GM19372 (cell line): ENCODE data around the gene ROPN1L.
"Not testable (repeated sequence)": the region's sequence is repeated elsewhere in the genome, so short reads cannot be mapped to it uniquely, and the experiment has no call there.

Experiments
- ATAC-seq: cut with Tn5 transposase; IDR thresholded peaks from one replicate; pipeline ENCODE4 v1.9.1; 2021; ENCODE audit warnings: mild to moderate bottlenecking, low read depth, moderate library complexity; ENCODE audit not compliant: unreplicated experiment

ROPN1L gene

GRCh38 chr5:10441083-10441991, at the start of gene ROPN1L:
TSS of gene ROPN1L (plus strand) at chr5:10441879. CDS start at chr5:10442168, 289 bp downstream.
- peak; percentile 97 for ATAC-seq

DNA sequence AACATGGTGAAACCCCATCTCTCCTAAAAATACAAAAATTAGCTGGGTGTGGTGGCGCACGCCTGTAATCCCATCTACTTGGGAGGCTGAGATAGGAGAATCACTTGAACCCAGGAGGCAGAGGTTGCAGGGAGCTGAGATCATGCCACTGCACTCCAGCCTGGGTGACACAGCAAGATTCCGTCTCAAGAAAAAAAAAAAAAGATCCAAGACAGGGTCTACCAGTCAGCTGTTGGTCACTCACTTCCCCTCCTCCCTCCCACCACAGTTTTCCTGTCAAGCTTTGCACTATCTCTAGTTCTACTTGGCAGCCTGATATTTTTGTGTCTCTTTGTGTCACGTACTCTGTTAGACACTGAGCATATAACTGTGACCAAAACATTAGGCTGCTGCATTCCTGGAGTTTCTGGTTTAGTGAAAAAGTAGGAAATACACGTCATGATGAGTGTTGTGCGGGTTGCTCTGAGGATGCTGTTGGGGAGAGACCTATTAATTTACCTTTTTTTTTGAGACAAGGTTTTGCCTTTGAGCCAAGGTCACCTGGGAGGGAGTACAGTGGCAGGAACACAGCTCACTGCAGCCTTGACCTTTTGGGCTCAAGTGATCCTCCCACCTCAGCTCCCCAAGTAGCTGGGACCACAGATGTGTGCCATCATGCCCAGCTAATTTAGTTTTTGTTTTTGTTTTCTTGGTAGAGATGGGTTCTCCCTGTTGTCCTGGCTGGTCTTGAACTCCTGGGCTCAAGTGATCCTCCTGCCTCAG, 48.9 kb upstream of the ROPN1L start:
- not testable (repeated sequence) for ATAC-seq

- no peak for ATAC-seq
These were observed 48.2 kb upstream of the ROPN1L start for GRCh38 chr5:10393491-10393890.

GRCh38 chr5:10396552-10396951, 45.1 kb upstream of the ROPN1L start:
- ATAC-seq = no peak

DNA sequence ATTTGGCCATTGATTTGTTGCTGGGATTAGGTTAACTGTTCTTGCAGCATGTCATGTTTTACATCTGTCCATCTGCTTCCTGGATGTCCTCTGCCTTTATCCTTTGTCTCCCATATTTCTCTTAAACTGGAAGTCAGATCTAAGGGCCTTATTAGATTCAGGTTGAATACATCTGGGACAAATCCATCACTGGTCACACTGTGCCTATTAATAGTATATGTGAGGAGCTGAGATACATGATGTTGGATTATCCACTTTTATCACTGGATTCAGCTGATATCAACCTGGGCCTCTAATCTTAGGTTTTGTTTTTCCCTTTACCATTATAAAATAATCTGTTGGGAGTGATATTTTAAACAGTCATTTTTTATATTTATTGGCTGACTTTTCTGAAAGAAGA, 41.8 kb upstream of the ROPN1L start:
- no peak for ATAC-seq

DNA sequence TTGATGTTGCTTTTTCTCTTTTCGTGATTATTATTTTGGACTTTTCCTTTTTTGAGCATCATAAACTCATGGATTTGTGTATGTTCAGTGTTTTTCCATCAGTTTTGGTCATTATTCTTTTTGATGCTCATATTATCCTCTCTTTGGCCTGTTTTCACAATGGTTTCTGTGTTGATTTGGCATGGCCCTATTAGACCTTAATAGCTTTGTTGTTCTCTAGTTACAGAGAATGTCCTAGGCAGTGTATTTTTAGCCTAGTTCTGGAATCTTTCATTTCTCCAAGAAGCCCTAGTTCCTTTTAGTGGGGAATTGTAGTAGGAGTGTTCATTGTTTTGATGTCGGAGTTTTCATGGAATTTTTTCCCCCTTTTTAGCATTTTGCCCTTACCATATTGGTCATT, 41.3 kb upstream of the ROPN1L start:
- no peak for ATAC-seq

DNA sequence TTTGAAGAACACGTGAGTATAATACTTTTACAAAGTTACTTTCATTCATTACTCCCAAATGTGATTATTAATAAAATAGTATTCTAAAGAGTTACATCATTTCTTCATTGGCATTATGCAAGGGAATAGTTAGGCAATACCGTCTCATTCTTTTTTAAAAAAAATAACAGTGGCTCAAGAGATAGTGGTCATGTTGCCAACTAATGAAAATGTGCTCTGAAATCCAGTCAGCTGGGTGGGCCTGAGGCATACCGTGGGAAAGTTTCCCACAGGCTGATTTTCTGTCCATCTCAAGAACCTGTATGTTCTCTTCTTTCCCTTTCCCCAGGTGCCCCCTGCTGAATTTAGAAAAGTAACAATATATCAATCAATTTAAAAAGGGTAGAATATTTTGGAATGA, 40.8 kb upstream of the ROPN1L start:
- ATAC-seq = no peak

- ATAC-seq = no peak
These were observed 40.2 kb upstream of the ROPN1L start for GRCh38 chr5:10401498-10401897.

GRCh38 chr5:10403829-10404228, 37.9 kb upstream of the ROPN1L start:
- no peak for ATAC-seq

DNA sequence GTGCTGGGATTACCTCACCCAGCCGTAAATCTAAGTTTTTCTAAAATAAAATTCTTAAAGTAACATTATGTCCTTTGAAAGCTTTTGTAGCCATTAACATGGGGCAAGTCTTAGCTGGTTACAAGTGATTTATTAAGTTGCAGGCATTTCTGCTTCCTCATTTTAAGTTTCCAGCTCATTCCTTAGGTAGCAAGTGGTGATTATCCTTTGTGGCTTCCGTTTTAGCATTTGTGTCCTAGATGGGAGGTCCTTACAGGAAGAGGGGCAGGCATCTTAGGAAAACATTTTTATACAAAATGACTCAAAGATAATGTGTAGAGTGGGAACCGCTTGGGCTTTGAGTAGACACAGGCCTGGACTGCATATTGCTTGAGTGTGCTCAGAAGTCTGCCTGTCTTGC, 35.0 kb upstream of the ROPN1L start:
- ATAC-seq = no peak

DNA sequence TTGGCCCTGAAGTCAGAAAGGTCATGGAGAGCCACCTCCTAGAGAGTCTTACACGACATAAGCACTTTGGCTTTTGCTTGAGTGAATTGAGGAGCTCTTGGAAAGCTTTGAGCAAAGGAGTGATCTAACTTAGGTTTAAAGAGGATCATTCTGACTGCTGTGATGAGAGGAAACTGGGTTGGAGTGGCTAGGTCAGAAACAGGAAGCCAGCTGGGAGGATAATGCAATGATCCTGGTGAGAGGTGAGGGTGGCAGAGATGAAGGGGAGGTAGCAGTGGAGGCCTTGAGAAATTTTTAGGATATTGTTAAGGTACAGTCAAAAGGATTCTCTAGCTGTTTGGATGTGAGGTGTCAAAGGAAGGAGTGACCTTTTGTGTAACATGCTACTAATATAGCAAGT, 32.2 kb upstream of the ROPN1L start:
- no peak for ATAC-seq

- no peak for ATAC-seq
These were observed 31.0 kb upstream of the ROPN1L start for GRCh38 chr5:10410662-10411061.

- ATAC-seq = no peak
These were observed 30.3 kb upstream of the ROPN1L start for GRCh38 chr5:10411336-10411735.

GRCh38 chr5:10416868-10417267, 24.8 kb upstream of the ROPN1L start:
- ATAC-seq = no peak

- peak; percentile 70 for ATAC-seq
These were observed 22.9 kb upstream of the ROPN1L start for GRCh38 chr5:10418654-10419345.

DNA sequence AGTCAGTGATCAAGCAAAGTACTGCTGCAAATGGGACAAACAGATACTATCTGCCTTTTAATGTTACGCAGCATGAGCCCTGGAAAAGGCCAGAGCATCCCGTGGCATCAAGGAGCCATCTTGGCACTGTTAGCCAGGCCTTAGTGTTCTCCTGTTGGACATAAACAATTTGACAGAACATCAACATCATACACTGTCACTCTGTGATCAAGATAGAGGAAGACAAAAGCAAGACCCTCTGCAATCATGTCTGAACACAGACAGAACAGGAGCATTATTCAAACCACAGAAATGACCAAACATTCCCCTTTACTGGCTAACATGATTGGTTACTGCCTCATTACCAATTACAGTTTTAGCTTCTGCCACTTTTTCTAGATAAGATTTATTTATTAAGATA, 21.2 kb upstream of the ROPN1L start:
- ATAC-seq = no peak

DNA sequence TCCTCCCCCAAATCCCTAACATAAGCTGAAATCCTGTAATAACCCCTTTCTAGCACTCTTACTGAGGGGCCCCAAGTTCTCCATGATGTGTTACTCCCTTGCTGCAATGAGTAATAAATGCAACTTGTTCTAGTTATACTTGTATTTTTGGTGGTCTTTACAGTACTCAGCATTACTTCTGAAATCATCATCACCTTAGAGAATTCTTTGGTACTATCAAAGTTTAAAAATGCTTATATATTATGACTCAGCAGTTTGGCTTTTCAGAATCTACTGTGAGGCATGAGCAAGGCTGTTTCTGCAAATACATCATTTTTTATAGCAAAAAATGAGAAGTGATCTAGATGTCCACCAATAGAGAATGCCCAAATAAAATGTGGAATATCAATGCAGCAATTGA, 20.7 kb upstream of the ROPN1L start:
- ATAC-seq = no peak

DNA sequence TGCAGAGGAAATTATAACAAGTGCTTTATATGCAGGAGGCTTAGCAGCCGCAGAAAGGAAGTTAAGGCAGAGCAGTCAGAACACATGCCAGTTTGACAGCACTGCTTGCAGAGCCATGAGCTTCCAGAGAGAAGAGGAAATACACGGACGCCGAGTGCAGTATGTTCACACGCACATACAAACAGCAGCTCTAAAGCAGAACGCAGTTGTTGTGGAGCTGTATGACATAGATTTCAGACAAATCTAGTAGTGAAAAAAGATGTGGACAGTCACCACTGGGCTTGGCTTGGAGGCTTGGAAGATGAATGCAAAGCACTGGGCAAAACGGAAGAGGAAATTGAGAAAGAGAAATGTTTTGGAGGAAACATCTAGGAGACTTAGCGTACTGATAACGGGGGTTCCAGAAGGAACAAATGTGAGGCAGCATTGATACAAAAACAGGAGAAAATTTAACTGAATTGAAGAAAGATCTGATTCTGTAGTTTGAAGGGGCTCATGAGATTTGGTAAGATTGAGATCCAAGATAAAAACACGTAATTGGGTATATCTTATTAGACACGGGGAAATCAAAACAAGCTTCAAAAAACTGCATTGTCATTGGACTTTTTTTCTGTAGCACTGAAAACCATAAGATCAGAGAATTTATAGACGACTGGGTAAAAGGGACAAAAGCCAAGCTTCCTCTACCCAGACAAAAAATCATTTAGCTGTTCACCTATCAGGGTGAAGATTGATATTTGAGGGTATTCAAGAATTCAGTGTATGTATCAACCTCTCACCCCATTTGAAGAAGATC, 19.6 kb upstream of the ROPN1L start:
- no peak for ATAC-seq

DNA sequence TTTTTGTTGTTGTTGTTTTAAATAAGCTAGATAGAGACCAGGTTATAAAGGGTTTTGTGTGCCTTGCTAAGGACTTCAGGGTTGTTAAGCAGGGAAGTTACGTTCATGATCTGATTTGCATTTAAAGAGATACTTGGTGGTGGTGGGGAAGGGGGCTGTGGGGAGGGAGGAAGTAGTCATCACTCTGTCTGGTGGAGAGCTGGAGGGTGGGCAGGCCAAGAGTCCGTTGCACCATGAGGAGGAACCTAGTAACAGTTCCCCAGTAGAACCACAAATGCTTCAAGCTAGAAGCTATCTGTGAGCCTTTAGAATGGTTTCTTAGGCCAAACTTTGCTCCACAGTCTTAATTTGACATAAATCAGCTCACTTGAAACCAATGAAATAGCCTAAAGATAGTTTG, 18.7 kb upstream of the ROPN1L start:
- no peak for ATAC-seq

DNA sequence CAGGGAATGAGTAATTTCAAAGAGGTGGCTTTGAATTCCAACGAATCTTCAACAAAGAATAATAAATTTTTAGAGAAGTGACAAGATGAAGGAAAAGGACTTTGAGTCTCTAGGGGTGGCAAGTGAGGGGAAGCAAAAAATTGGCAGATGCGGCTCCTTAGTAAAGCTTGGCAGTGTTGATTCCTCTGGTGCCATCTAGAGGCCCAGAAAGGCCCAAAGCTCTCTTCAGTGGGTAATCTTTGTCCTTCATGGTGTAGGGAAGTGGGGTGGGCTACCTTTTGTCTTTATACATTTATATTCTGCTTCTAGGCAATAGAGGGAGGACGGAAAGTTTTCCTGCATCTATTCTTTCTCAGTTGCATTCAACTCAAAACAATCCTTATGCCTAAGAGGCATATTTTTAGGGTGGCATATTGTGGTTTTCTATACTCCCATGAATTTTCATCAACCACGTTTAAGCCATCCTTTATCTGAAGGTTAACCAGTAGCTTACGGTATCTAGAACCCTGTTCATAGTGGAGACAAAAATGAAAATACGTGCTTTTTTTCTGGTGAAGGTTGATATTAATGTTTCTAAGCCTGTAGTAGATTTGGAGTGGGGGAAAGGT, 17.5 kb upstream of the ROPN1L start:
- no peak for ATAC-seq
